ENCODE data around the gene KIF3B.

The KIF3B gene

GRCh38 chr20:32357375-32357868, 80.0 kb downstream of the KIF3B start:
- DNase-seq = peak; percentile 41
- Mint-ChIP-seq H3K4me3 (peak overlapping the region; percentile 95), H3K27ac (peak overlapping the region; percentile 99), H3K36me3 (peaks cover 17% of the 10 kb centered on the region), H3K27me3 (no peaks in the 10 kb centered on the region), H3K4me1 (peaks cover 62% of the 10 kb centered on the region), H3K9me3 (no peaks in the 10 kb centered on the region)
- CTCF ChIA-PET = no interaction called here

DNA sequence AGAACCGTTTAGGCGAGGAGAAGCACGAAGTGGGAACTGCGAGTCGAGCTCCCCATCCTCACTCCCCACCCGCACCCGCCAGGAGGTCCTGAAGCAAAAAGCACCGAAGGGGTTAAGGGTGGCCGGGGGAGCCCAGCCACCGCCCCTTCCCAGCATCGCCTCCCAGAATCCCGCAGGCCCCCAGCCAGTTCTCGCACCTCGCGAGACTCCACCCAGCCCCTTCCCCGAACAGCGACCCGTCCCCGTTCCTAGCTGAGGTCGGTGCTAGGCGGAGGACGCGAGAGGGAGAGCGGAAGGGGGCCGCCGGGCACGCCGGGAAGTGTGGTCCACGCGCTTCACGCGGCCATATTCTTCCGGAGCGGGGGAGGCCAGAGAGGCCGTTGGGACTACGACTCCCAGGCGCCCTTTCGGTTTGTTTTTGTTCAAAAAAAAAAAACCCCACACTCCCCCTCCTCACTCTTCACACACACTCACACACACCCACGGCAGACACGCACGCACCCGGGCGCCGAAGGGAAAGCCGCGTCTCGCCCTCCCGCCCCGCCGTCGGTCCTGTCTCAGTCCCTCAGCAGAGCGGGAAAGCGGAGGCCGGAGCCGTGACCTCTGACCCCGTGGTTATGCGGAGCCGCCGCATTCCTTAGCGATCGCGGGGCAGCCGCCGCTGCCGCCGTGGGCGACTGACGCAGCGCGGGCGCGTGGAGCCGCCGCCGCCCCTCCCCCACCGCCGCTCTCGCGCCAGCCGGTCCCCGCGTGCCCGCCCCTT, 80.6 kb downstream of the KIF3B start, which contains the start of gene ASXL1:
TSS of gene ASXL1 (plus strand) at position 463 of the 763 bp plus-strand sequence. CDS start 445 bp downstream, outside the sequence.
- Mint-ChIP-seq H3K27ac (peak within 1 kb of the TSS; percentile 99), H3K9me3 (no peaks in the 10 kb centered on the region), H3K4me3 (peak within 1 kb of the TSS; percentile 95), H3K27me3 (no peaks in the 10 kb centered on the region), H3K36me3 (peaks cover 17% of the 10 kb centered on the region), H3K4me1 (peaks cover 68% of the 10 kb centered on the region)
- CTCF ChIA-PET = interaction anchor here (1.1 kb wide), 1 partner anchor 13 kb away, joined by 3 read pairs; no protein-coding TSS in a partner anchor
- DNase-seq = peak; percentile 98

DNA sequence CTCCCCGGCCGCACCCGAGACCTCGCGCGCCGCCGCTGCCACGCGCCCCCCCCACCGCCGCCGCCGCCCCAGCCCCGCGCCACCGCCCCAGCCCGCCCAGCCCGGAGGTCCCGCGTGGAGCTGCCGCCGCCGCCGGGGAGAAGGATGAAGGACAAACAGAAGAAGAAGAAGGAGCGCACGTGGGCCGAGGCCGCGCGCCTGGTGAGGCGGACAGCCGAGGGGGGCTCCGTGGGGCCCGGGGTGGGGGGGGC, 81.1 kb downstream of the KIF3B start:
- H3K27ac Mint-ChIP-seq = peak overlapping the region; percentile 64
- H3K9me3 Mint-ChIP-seq = no peaks in the 10 kb centered on the region
- H3K27me3 Mint-ChIP-seq = no peaks in the 10 kb centered on the region
- H3K36me3 Mint-ChIP-seq = peaks cover 18% of the 10 kb centered on the region
- H3K4me3 Mint-ChIP-seq = peak overlapping the region; percentile 86
- CTCF ChIA-PET = interaction anchor here (1.1 kb wide), 1 partner anchor 12 kb away, joined by 3 read pairs; no protein-coding TSS in a partner anchor
- DNase-seq = no peak
- H3K4me1 Mint-ChIP-seq = peaks cover 73% of the 10 kb centered on the region

GRCh38 chr20:32358883-32359632, 81.6 kb downstream of the KIF3B start:
- no peaks in the 10 kb centered on the region for H3K27me3 Mint-ChIP-seq
- H3K27ac Mint-ChIP-seq = peak overlapping the region; percentile 92
- peaks cover 19% of the 10 kb centered on the region for H3K36me3 Mint-ChIP-seq
- peak; percentile 81 for DNase-seq
- H3K4me3 Mint-ChIP-seq = peak overlapping the region; percentile 86
- CTCF ChIA-PET = interaction anchor here (1.0 to 1.1 kb wide), 2 partner anchors 12 to 21 kb away, joined by 3 read pairs; no protein-coding TSS in a partner anchor
- peaks cover 77% of the 10 kb centered on the region for H3K4me1 Mint-ChIP-seq
- H3K9me3 Mint-ChIP-seq = no peaks in the 10 kb centered on the region

GRCh38 chr20:32359633-32360332, 82.3 kb downstream of the KIF3B start:
- Mint-ChIP-seq H3K36me3 (peaks cover 19% of the 10 kb centered on the region), H3K27ac (peak overlapping the region; percentile 92), H3K27me3 (no peaks in the 10 kb centered on the region), H3K9me3 (no peaks in the 10 kb centered on the region), H3K4me1 (peaks cover 74% of the 10 kb centered on the region), H3K4me3 (peak overlapping the region; percentile 86)
- CTCF ChIA-PET = interaction anchor here (1.0 to 1.1 kb wide), 2 partner anchors 11 to 22 kb away, joined by 3 read pairs; no protein-coding TSS in a partner anchor
- no peak for DNase-seq

DNA sequence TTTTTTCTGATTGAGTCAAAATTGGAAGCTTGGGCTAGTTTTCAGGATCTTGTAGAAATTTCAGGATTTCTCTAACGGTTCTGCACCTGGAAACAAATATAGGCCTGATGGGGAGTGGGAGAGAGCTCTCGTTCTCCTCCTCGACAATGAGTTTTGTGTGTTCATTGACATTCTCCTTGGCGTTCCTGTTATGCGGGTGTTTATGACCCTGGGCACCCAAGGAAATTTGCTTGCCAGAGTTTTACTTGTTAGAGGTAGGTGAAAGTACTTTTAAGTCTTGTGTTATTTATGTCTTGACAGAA, 82.8 kb downstream of the KIF3B start:
- Mint-ChIP-seq H3K4me3 (peak overlapping the region; percentile 86), H3K9me3 (no peaks in the 10 kb centered on the region), H3K4me1 (peaks cover 74% of the 10 kb centered on the region), H3K27ac (peak overlapping the region; percentile 92), H3K27me3 (no peaks in the 10 kb centered on the region), H3K36me3 (peaks cover 19% of the 10 kb centered on the region)
- CTCF ChIA-PET = interaction anchor here (1.0 kb wide), 1 partner anchor 23 kb away, joined by 3 read pairs; no protein-coding TSS in a partner anchor
- DNase-seq = no peak

- Mint-ChIP-seq H3K4me1 (peaks cover 78% of the 10 kb centered on the region), H3K36me3 (peaks cover 34% of the 10 kb centered on the region), H3K4me3 (no peak overlapping the region), H3K9me3 (no peaks in the 10 kb centered on the region), H3K27me3 (no peaks in the 10 kb centered on the region), H3K27ac (no peak overlapping the region)
- DNase-seq = no peak
- CTCF ChIA-PET = no interaction called here
Measured at GRCh38 chr20:32362901-32363364, 85.5 kb downstream of the KIF3B start.

GRCh38 chr20:32363492-32363891, 86.0 kb downstream of the KIF3B start:
- H3K36me3 Mint-ChIP-seq = peaks cover 39% of the 10 kb centered on the region
- no peak overlapping the region for H3K4me3 Mint-ChIP-seq
- CTCF ChIA-PET = no interaction called here
- H3K27me3 Mint-ChIP-seq = no peaks in the 10 kb centered on the region
- no peak for DNase-seq
- no peaks in the 10 kb centered on the region for H3K9me3 Mint-ChIP-seq
- H3K4me1 Mint-ChIP-seq = peaks cover 83% of the 10 kb centered on the region
- H3K27ac Mint-ChIP-seq = peak overlapping the region; percentile 74

GRCh38 chr20:32364554-32365208, 87.2 kb downstream of the KIF3B start:
- no peak overlapping the region for H3K4me3 Mint-ChIP-seq
- no peaks in the 10 kb centered on the region for H3K27me3 Mint-ChIP-seq
- peaks cover 86% of the 10 kb centered on the region for H3K4me1 Mint-ChIP-seq
- H3K36me3 Mint-ChIP-seq = peaks cover 39% of the 10 kb centered on the region
- CTCF ChIA-PET = no interaction called here
- no peak for DNase-seq
- no peak overlapping the region for H3K27ac Mint-ChIP-seq
- H3K9me3 Mint-ChIP-seq = no peaks in the 10 kb centered on the region

DNA sequence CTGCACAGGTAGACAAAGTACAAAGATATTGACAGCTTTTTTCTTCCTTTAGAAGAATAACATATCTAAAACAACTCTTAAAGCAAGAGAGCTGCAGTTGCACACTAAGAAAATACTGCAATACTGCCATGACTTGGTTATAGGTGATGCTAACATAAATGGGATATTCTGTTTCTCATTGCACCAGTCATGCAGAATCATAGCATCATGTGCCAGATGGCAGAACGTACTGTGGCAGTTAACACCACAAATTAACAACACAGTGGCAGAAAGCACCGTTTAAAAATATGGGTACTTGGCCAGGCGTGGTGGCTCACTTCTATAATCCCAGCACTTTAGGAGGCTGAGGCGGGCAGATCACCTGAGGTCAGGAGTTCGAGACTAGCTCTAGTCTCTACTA, 88.1 kb downstream of the KIF3B start:
- Mint-ChIP-seq H3K9me3 (no peaks in the 10 kb centered on the region), H3K27me3 (no peaks in the 10 kb centered on the region), H3K36me3 (peaks cover 38% of the 10 kb centered on the region), H3K4me3 (no peak overlapping the region), H3K27ac (peak overlapping the region; percentile 22), H3K4me1 (peaks cover 77% of the 10 kb centered on the region)
- DNase-seq = no peak
- CTCF ChIA-PET = no interaction called here

DNA sequence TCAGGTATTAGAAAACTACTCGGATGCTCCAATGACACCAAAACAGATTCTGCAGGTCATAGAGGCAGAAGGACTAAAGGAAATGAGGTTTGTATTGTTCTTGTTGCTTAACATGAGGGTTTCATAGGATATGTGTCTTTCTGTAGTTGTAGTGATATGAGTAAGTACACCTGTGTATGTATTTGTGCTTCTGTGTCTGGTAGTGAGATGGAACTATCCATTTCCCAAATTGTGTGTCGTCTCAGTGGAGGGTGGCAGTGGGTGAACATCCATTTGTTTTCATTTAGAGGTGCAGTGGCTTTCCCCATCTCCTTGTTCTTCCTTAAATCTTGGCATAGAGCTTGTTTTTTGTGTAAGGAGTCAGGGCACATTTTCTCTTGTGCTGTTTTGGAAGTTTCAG, 88.9 kb downstream of the KIF3B start:
- CTCF ChIA-PET = no interaction called here
- H3K27ac Mint-ChIP-seq = peak overlapping the region; percentile 1
- H3K27me3 Mint-ChIP-seq = no peaks in the 10 kb centered on the region
- DNase-seq = no peak
- H3K36me3 Mint-ChIP-seq = peaks cover 39% of the 10 kb centered on the region
- no peaks in the 10 kb centered on the region for H3K9me3 Mint-ChIP-seq
- peaks cover 69% of the 10 kb centered on the region for H3K4me1 Mint-ChIP-seq
- H3K4me3 Mint-ChIP-seq = no peak overlapping the region

GRCh38 chr20:32368323-32368722, 90.9 kb downstream of the KIF3B start:
- Mint-ChIP-seq H3K4me3 (no peak overlapping the region), H3K27ac (no peak overlapping the region), H3K9me3 (no peaks in the 10 kb centered on the region), H3K36me3 (peaks cover 36% of the 10 kb centered on the region), H3K27me3 (no peaks in the 10 kb centered on the region), H3K4me1 (peaks cover 50% of the 10 kb centered on the region)
- CTCF ChIA-PET = no interaction called here
- DNase-seq = no peak

DNA sequence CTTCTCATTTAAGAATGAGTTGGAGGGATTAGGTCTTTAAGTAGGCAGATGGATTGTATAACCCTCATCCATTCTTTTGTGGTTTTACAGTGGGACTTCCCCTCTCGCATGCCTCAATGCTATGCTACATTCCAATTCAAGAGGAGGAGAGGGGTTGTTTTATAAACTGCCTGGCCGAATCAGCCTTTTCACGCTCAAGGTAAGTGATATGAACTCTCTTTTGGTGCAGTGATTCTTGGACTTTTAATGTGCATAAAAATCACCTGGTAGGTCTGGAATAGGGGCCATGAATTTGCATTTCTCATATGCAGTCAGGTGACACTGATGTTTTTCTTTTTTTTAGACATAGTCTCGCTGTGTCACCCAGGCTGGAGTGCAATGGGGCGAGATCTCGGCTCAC, 91.5 kb downstream of the KIF3B start:
- no peaks in the 10 kb centered on the region for H3K9me3 Mint-ChIP-seq
- peaks cover 34% of the 10 kb centered on the region for H3K36me3 Mint-ChIP-seq
- peaks cover 44% of the 10 kb centered on the region for H3K4me1 Mint-ChIP-seq
- no peak for DNase-seq
- CTCF ChIA-PET = no interaction called here
- H3K27me3 Mint-ChIP-seq = no peaks in the 10 kb centered on the region
- no peak overlapping the region for H3K4me3 Mint-ChIP-seq
- no peak overlapping the region for H3K27ac Mint-ChIP-seq

- DNase-seq = no peak
- peaks cover 34% of the 10 kb centered on the region for H3K36me3 Mint-ChIP-seq
- peaks cover 28% of the 10 kb centered on the region for H3K4me1 Mint-ChIP-seq
Measured at GRCh38 chr20:32370897-32371296, 93.4 kb downstream of the KIF3B start.

More at GRCh38 chr20:32370897-32371296, 93.4 kb downstream of the KIF3B start:
- no peaks in the 10 kb centered on the region for H3K9me3 Mint-ChIP-seq
- H3K27me3 Mint-ChIP-seq = no peaks in the 10 kb centered on the region
- H3K4me3 Mint-ChIP-seq = no peak overlapping the region
- CTCF ChIA-PET = interaction anchor here (0.9 to 1.0 kb wide), 2 partner anchors 12 to 33 kb away, joined by 3 read pairs; no protein-coding TSS in a partner anchor
- no peak overlapping the region for H3K27ac Mint-ChIP-seq
